ENCODE results near the gene IQSEC1.

The IQSEC1 gene

GRCh38 chr3:13109516-13109915 lies 36.3 kb upstream of the IQSEC1 start:
- no peak for DNase-seq (ENCODE audit: low read depth)
- no peak for TF ChIP-seq MYC (IDR thresholded peaks at IDR 0.05; ENCODE audit: low read depth, low read length)
- H3K4me3 ChIP-seq (ENCODE audit: low read depth, low read length): no peak overlapping the region

- TF ChIP-seq MYC (IDR thresholded peaks at IDR 0.05; ENCODE audit: low read depth, low read length): no peak
- TF ChIP-seq POLR2A (IDR thresholded peaks at IDR 0.05; ENCODE audit: extremely low read depth, insufficient read length): no peak
- TF ChIP-seq, protein P1, sequence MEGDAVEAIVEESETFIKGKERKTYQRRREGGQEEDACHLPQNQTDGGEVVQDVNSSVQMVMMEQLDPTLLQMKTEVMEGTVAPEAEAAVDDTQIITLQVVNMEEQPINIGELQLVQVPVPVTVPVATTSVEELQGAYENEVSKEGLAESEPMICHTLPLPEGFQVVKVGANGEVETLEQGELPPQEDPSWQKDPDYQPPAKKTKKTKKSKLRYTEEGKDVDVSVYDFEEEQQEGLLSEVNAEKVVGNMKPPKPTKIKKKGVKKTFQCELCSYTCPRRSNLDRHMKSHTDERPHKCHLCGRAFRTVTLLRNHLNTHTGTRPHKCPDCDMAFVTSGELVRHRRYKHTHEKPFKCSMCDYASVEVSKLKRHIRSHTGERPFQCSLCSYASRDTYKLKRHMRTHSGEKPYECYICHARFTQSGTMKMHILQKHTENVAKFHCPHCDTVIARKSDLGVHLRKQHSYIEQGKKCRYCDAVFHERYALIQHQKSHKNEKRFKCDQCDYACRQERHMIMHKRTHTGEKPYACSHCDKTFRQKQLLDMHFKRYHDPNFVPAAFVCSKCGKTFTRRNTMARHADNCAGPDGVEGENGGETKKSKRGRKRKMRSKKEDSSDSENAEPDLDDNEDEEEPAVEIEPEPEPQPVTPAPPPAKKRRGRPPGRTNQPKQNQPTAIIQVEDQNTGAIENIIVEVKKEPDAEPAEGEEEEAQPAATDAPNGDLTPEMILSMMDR (IDR thresholded peaks at IDR 0.05; ENCODE audit: low read depth, low read length): no peak
- TF ChIP-seq, protein P2, sequence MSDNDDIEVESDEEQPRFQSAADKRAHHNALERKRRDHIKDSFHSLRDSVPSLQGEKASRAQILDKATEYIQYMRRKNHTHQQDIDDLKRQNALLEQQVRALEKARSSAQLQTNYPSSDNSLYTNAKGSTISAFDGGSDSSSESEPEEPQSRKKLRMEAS (IDR thresholded peaks at IDR 0.05; ENCODE audit: low read depth, low read length): no peak
These were observed 35.6 kb upstream of the IQSEC1 start for GRCh38 chr3:13108861-13109260.

GRCh38 chr3:13107661-13108060 lies 34.4 kb upstream of the IQSEC1 start:
- TF ChIP-seq, protein P1 (IDR thresholded peaks at IDR 0.05; ENCODE audit: low read depth, low read length): peak; percentile 5
- TF ChIP-seq, protein P2 (IDR thresholded peaks at IDR 0.05; ENCODE audit: low read depth, low read length): no peak
- H3K4me3 ChIP-seq (ENCODE audit: low read depth, low read length): no peak overlapping the region
- no peak for DNase-seq (ENCODE audit: low read depth)

More at GRCh38 chr3:13108861-13109260, 35.6 kb upstream of the IQSEC1 start:
- no peak for DNase-seq (ENCODE audit: low read depth)
- H3K4me3 ChIP-seq (ENCODE audit: low read depth, low read length): no peak overlapping the region

DNA sequence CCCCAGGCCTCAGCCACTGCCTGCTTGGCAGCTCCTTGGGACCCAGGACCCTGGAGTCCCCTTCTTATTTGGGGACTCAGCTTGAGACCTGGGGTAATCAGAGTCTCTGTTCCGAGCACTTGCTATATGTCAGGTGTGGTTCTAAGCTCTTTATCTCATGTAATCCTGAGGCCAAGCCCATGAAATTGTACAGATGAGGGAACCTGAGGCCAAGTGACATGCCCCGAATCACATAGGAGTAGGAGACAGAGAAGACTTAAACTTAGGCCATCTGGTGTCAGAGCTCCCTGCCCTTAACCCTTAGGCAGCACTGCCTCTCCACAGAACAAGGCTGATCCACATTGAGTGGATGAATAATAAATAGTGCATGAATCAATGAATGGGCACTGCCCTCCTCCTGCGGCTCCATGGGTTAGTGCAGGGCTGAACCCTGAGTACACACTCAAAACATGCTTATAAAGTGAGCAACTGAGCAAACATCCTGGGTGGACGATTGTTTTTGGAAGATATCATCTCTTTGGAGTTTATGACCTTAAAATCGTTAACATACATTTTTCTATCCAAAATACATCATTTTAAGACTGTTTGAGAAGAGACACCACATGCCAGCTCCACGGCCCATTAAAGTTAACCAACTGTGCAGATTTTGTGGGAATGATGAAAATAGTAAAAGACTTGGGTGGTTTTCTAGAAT lies 33.2 kb upstream of the IQSEC1 start:
- TF ChIP-seq, protein P1 (IDR thresholded peaks at IDR 0.05; ENCODE audit: low read depth, low read length): no peak
- TF ChIP-seq POLR2A (IDR thresholded peaks at IDR 0.05; ENCODE audit: extremely low read depth, insufficient read length): no peak
- TF ChIP-seq, protein P2 (IDR thresholded peaks at IDR 0.05; ENCODE audit: low read depth, low read length): no peak
- TF ChIP-seq MYC (IDR thresholded peaks at IDR 0.05; ENCODE audit: low read depth, low read length): no peak
- no peak for DNase-seq (ENCODE audit: low read depth)
- no peak overlapping the region for H3K4me3 ChIP-seq (ENCODE audit: low read depth, low read length)

DNA sequence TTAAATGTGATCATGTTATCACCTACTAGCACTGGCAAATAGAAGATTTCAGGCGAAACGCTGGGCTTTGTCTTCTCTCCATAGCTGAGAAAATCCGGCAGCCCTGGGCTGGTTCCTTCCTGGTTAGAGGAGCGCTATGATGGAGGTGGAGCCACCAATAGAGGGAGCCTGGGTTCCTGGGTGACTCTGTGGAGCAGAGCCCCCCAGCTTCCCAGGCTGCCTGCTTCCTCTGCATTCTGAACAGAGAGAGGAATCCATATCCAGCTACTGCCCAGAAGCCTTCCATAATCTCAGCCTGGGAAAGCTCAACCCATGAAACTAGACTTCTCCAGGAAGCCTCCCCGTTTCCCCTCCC lies 32.6 kb upstream of the IQSEC1 start:
- no peak overlapping the region for H3K4me3 ChIP-seq (ENCODE audit: low read depth, low read length)
- no peak for DNase-seq (ENCODE audit: low read depth)
- TF ChIP-seq POLR2A (IDR thresholded peaks at IDR 0.05; ENCODE audit: extremely low read depth, insufficient read length): no peak
- TF ChIP-seq, protein P1 (IDR thresholded peaks at IDR 0.05; ENCODE audit: low read depth, low read length): peak; percentile 5

DNA sequence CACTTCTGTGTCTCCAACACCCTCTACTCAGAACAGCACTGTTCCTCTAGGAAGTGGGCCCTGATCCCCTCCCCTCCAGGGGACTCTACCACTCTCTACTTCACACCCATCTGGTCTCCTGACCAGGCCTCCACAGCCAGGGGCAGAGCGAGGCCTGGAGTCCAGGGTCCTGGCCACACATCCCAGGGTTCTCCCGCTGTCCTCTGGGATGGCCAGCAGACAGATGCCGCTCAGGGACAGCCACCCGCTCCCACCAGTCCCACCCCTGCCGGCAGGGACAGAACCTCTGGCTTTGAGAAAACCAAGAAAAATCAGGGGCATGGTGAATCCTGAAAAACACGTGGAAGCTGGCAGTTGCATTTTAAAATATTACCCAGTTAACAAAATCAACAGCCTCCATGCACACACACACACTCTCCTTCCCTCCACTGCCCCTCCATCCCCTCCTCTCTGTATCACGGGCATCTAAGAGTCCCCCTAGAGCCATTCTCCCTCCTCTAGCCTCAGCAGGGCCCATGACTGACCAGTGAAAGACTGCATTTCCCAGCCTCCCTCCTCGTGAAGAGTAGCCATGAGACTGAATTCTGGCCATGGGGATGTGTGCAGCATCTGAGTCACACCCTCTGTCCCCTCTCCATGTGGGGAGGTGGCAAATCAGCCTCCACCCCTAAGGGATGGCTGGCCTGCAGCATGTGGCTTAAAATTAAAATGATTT lies 32.1 kb upstream of the IQSEC1 start:
- TF ChIP-seq MYC (IDR thresholded peaks at IDR 0.05; ENCODE audit: low read depth, low read length) (no peak), POLR2A (IDR thresholded peaks at IDR 0.05; ENCODE audit: extremely low read depth, insufficient read length) (no peak)
- TF ChIP-seq, protein P1 (IDR thresholded peaks at IDR 0.05; ENCODE audit: low read depth, low read length): no peak
- TF ChIP-seq, protein P2 (IDR thresholded peaks at IDR 0.05; ENCODE audit: low read depth, low read length): no peak
- no peak overlapping the region for H3K4me3 ChIP-seq (ENCODE audit: low read depth, low read length)
- DNase-seq (ENCODE audit: low read depth): no peak
